ENCODE results near the gene PCDHA11. TPM values are rescaled to one million over a fixed set of nuclear protein-coding genes. Genes with fewer than 3 reads are reported as not detected.
"Not testable (repeated sequence)": the region's sequence is repeated elsewhere in the genome, so short reads cannot be mapped to it uniquely, and the experiment has no call there.

The PCDHA11 gene, protein sequence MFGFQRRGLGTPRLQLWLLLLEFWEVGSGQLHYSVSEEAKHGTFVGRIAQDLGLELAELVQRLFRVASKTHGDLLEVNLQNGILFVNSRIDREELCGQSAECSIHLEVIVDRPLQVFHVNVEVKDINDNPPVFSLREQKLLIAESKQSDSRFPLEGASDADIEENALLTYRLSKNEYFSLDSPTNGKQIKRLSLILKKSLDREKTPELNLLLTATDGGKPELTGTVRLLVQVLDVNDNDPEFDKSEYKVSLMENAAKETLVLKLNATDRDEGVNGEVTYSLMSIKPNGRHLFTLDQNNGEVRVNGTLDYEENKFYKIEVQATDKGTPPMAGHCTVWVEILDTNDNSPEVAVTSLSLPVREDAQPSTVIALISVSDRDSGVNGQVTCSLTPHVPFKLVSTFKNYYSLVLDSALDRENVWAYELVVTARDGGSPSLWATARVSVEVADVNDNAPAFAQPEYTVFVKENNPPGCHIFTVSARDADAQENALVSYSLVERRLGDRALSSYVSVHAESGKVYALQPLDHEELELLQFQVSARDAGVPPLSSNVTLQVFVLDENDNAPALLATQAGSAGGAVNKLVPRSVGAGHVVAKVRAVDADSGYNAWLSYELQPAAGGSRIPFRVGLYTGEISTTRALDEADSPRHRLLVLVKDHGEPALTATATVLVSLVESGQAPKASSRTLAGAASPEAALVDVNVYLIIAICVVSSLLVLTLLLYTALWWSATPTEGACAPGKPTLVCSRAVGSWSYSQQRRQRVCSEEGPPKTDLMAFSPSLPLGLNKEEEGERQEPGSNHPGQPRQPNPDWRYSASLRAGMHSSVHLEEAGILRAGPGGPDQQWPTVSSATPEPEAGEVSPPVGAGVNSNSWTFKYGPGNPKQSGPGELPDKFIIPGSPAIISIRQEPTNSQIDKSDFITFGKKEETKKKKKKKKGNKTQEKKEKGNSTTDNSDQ
- total RNA-seq = 1 to 10 TPM in 5 of 8 experiments, under 1 TPM in 2, not detected in 1; 0.31 to 6.3 (median 5.2) TPM

DNA sequence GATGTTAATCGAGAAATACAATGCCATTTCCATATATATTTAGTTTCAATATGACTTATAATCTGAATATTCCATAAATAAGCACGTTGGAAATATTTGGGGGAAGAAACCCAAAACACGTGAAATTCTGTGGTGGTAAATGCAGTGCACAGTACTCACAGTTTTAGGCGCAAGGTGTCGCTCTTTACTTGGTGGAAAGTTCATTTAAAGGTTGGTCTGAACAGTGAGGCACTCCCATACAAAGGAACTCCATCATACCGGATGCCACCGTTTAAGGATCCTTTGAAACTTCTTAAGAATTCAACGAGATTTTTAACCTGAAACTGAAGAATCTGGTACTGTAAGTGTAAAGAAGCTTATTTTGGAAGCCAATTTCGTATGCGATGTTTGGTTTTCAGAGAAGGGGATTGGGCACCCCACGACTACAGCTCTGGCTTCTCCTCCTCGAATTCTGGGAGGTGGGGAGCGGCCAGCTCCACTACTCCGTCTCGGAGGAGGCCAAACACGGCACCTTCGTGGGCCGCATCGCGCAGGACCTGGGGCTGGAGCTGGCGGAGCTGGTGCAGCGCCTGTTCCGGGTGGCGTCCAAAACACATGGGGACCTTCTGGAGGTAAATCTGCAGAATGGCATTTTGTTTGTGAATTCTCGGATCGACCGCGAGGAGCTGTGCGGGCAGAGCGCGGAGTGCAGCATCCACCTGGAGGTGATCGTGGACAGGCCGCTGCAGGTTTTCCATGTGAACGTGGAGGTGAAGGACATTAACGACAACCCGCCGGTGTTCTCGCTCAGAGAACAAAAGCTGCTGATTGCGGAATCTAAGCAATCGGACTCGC, at the start of gene PCDHA11:
TSS of gene PCDHA11 (plus strand) at position 237 of the 834 bp plus-strand sequence. CDS start at position 384, 147 bp downstream.
- 0 to 97% (median 48%) methylated on average over 2 to 20 of the region's 41 CpGs for WGBS, 10 experiments
- Histone ChIP-seq H3K4me1 (replicated peaks in 1 of 2) (no peaks in the 10 kb centered on the region), H3K4me3 (peak within 1 kb of the TSS in 4 of 5 donors; percentile 5 to 52 (median 24)), H3K27ac (peak within 1 kb of the TSS in 1 of 2 donors; percentile 85)
- ATAC-seq (replicated peaks in 6 of 8) = peak in 4 of 8 experiments; percentile 59 to 99 (median 71)
- in situ Hi-C loops (cut with MboI; ENCODE audit: low pct_unique_long_range_greater_than_20kb in 2 of 9, low sequenced_read_pairs in 9 of 9, unreplicated experiment in 9 of 9) = loop anchor here in 1 of 9 experiments (25.0 kb wide), 1 partner anchor 168 kb away; no protein-coding TSS in a partner anchor

DNA sequence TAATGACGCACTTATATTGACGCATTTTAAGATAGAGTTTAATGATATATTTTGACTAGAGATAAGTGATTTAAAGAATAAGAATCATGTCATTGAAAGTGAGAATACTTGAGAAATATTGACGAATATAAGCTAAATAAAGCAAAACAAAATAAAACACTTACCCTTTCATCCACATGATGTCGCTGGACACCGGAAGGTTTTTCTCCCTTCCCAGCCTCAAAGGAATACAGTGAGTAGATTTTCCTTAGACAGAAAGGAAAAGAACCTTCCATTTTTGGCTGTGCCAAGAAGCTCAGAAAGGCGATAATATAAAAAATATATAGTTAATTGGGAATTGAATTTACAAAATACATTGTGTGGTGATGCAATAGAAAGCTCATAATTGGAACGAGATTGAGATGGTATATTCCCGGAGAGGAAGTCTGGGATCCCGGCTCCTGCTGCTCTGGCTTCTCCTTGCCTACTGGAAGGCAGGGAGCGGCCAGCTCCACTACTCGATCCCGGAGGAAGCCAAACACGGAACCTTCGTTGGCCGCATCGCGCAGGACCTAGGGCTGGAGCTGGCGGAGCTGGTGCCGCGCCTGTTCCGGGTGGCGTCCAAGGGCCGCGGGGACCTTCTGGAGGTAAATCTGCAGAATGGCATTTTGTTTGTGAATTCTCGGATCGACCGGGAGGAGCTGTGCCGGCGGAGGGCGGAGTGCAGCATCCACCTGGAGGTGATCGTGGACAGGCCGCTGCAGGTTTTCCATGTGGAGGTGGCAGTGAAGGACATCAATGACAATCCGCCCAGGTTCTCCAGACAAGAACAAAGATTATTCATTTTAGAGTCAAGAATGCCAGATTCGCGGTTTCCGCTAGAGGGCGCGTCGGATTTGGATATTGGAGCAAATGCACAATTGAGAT, 47.1 kb upstream of the PCDHA11 start, which contains the start of gene PCDHA5:
TSS of gene PCDHA5 (plus strand) at position 239 of the 906 bp plus-strand sequence.
- WGBS, 10 experiments = 9 to 95% (median 74%) methylated on average over 10 to 28 of the region's 39 CpGs
- H3K27ac ChIP-seq = no peak within 1 kb of the TSS
- H3K4me1 ChIP-seq (replicated peaks in 1 of 2) = no peaks in the 10 kb centered on the region
- in situ Hi-C loops (cut with MboI; ENCODE audit: low pct_unique_long_range_greater_than_20kb in 2 of 9, low sequenced_read_pairs in 9 of 9, unreplicated experiment in 9 of 9) = loop anchor here in 1 of 9 experiments (25.0 kb wide), 2 partner anchors 216 to 741 kb away; no protein-coding TSS in a partner anchor
- peak in 1 of 8 experiments; percentile 59 for ATAC-seq (replicated peaks in 6 of 8)
- H3K4me3 ChIP-seq = peak within 1 kb of the TSS in 1 of 5 donors; percentile 43

DNA sequence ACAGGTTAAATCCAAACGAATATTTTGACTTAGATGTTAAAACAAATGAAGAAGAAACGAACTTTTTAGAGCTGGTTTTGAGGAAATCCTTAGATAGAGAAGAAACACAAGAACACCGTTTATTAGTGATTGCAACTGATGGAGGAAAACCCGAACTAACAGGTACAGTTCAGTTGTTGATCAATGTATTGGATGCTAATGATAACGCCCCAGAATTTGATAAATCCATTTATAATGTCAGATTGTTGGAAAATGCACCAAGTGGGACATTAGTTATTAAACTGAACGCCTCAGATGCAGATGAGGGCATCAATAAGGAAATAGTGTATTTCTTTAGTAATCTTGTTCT, 46.5 kb upstream of the PCDHA11 start:
- H3K4me3 ChIP-seq = peak overlapping the region in 1 of 5 donors; percentile 43
- WGBS, 10 experiments = 7 to 100% (median 75%) methylated on average over 1 to 6 of the region's 6 CpGs
- no peak for ATAC-seq (replicated peaks in 6 of 8)
- in situ Hi-C loops (cut with MboI; ENCODE audit: low pct_unique_long_range_greater_than_20kb in 2 of 9, low sequenced_read_pairs in 9 of 9, unreplicated experiment in 9 of 9) = loop anchor here in 1 of 9 experiments (25.0 kb wide), 2 partner anchors 215 to 740 kb away; no protein-coding TSS in a partner anchor
- no peaks in the 10 kb centered on the region for H3K4me1 ChIP-seq (replicated peaks in 1 of 2)
- H3K27ac ChIP-seq = no peak overlapping the region

DNA sequence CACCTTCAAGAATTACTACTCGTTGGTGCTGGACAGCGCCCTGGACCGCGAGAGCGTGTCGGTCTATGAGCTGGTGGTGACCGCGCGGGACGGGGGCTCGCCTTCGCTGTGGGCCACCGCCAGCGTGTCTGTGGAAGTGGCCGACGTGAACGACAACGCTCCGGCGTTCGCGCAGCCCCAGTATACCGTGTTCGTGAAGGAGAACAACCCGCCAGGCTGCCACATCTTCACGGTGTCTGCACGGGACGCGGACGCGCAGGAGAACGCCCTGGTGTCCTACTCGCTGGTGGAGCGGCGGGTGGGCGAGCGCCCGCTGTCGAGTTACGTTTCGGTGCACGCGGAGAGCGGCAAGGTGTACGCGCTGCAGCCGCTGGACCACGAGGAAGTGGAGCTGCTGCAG, 45.8 kb upstream of the PCDHA11 start:
- not testable (repeated sequence) for ATAC-seq (replicated peaks in 6 of 8); H3K27ac ChIP-seq; H3K4me3 ChIP-seq; H3K4me1 ChIP-seq (replicated peaks in 1 of 2)
- WGBS, 10 experiments = 53 to 100% (median 96%) methylated on average over 1 to 23 of the region's 48 CpGs; no CpG with 5 or more reads in 3 of the 10 experiments
- in situ Hi-C loops (cut with MboI; ENCODE audit: low pct_unique_long_range_greater_than_20kb in 2 of 9, low sequenced_read_pairs in 9 of 9, unreplicated experiment in 9 of 9) = loop anchor here in 1 of 9 experiments (25.0 kb wide), 2 partner anchors 214 to 739 kb away; no protein-coding TSS in a partner anchor

DNA sequence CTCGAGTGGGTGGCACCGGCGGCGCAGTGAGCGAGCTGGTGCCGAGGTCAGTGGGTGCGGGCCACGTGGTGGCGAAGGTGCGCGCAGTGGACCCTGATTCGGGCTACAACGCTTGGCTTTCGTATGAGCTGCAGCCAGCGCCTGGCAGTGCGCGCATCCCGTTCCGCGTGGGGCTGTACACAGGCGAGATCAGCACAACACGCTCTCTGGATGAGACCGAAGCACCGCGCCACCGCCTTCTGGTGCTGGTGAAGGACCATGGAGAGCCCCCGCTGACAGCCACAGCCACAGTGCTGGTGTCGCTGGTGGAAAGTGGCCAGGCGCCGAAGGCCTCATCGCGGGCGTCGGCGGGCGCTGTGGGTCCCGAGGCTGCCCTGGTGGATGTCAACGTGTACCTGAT, 45.3 kb upstream of the PCDHA11 start:
- in situ Hi-C loops (cut with MboI; ENCODE audit: low pct_unique_long_range_greater_than_20kb in 2 of 9, low sequenced_read_pairs in 9 of 9, unreplicated experiment in 9 of 9) = loop anchor here in 1 of 9 experiments (25.0 kb wide), 2 partner anchors 214 to 739 kb away; no protein-coding TSS in a partner anchor
- no peak overlapping the region for H3K27ac ChIP-seq
- 80 to 100% (median 91%) methylated on average over 2 to 12 of the region's 38 CpGs; no CpG with 5 or more reads in 6 of the 10 experiments for WGBS, 10 experiments

DNA sequence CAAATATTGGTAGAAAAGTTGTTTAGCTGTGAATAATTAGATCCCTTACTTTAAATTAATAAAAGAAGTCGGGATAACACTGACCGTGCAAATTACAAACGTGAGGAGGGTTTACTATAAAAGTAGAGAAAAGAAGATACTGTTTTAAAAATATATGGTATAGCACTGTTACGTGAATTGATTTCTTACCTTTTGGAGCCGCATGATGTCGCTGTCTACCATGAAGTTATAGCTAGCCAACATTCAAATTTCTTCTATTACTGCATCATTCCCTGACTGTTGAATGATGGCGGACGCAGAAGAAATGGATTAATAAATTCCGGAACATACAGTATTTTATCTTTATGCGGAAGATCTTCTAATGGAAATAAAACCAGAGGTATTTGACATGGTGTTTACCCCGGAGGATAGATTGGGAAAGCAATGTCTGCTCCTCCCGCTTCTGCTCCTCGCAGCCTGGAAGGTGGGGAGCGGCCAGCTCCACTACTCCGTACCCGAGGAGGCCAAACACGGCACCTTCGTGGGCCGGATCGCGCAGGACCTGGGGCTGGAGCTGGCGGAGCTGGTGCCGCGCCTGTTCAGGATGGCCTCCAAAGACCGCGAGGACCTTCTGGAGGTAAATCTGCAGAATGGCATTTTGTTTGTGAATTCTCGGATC, 40.9 kb upstream of the PCDHA11 start, which contains the start of gene PCDHA6:
TSS of gene PCDHA6 (plus strand) at position 257 of the 658 bp plus-strand sequence. CDS start at position 389, 132 bp downstream.
- peak in 2 of 8 experiments; percentile 47 to 76 for ATAC-seq (replicated peaks in 6 of 8)
- 0 to 96% (median 78%) methylated on average over 6 to 25 of the region's 27 CpGs; no CpG with 5 or more reads in 1 of the 10 experiments for WGBS, 10 experiments
- in situ Hi-C loops (cut with MboI; ENCODE audit: low pct_unique_long_range_greater_than_20kb in 2 of 9, low sequenced_read_pairs in 9 of 9, unreplicated experiment in 9 of 9) = no loop called here
- H3K27ac ChIP-seq = no peak within 1 kb of the TSS
- H3K4me3 ChIP-seq = peak within 1 kb of the TSS in 1 of 5 donors; percentile 1
- H3K4me1 ChIP-seq (replicated peaks in 1 of 2) = no peaks in the 10 kb centered on the region

More for the DNA sequence above, 45.3 kb upstream of the PCDHA11 start:
- H3K4me1 ChIP-seq (replicated peaks in 1 of 2) = no peaks in the 10 kb centered on the region
- H3K4me3 ChIP-seq = no peak overlapping the region
- ATAC-seq (replicated peaks in 6 of 8) = no peak

DNA sequence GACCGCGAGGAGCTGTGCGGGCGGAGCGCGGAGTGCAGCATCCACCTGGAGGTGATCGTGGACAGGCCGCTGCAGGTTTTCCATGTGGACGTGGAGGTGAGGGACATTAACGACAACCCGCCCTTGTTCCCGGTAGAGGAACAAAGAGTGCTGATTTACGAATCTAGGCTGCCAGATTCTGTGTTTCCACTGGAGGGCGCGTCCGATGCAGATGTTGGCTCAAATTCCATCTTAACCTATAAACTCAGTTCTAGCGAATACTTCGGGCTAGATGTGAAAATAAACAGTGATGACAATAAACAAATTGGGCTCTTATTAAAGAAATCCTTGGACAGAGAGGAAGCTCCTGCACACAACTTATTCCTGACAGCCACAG, 40.4 kb upstream of the PCDHA11 start:
- in situ Hi-C loops (cut with MboI; ENCODE audit: low pct_unique_long_range_greater_than_20kb in 2 of 9, low sequenced_read_pairs in 9 of 9, unreplicated experiment in 9 of 9) = no loop called here
- WGBS, 10 experiments = 0 to 96% (median 93%) methylated on average over 1 to 5 of the region's 18 CpGs; no CpG with 5 or more reads in 6 of the 10 experiments
- peak in 1 of 8 experiments; percentile 24 for ATAC-seq (replicated peaks in 6 of 8)
- Histone ChIP-seq H3K27ac (no peak overlapping the region), H3K4me1 (replicated peaks in 1 of 2) (no peaks in the 10 kb centered on the region), H3K4me3 (peak overlapping the region in 1 of 5 donors; percentile 1)

DNA sequence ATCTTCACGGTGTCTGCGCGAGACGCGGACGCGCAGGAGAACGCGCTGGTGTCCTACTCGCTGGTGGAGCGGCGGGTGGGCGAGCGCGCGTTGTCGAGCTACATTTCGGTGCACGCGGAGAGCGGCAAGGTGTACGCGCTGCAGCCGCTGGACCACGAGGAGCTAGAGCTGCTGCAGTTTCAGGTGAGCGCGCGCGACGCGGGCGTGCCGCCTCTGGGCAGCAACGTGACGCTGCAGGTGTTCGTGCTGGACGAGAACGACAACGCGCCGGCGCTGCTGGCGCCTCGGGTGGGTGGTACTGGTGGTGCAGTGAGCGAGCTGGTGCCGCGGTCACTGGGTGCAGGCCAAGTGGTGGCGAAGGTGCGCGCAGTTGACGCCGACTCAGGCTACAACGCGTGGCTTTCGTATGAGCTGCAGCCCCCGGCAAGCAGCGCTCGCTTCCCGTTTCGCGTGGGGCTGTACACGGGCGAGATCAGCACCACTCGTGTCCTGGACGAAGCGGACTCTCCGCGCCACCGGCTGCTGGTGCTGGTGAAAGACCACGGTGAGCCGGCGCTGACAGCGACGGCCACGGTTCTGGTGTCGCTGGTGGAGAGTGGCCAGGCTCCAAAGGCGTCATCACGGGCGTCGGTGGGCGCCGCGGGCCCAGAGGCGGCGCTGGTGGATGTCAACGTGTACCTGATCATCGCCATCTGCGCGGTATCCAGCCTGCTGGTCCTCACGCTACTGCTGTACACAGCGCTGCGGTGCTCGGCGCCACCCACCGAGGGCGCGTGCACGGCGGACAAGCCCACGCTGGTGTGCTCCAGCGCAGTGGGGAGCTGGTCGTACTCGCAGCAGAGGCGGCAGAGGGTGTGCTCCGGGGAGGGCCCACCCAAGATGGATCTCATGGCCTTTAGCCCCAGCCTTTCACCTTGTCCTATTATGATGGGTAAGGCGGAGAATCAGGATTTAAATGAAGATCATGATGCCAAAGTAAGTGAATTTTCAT, 39.0 kb upstream of the PCDHA11 start:
- in situ Hi-C loops (cut with MboI; ENCODE audit: low pct_unique_long_range_greater_than_20kb in 2 of 9, low sequenced_read_pairs in 9 of 9, unreplicated experiment in 9 of 9) = not testable (repeated sequence)

DNA sequence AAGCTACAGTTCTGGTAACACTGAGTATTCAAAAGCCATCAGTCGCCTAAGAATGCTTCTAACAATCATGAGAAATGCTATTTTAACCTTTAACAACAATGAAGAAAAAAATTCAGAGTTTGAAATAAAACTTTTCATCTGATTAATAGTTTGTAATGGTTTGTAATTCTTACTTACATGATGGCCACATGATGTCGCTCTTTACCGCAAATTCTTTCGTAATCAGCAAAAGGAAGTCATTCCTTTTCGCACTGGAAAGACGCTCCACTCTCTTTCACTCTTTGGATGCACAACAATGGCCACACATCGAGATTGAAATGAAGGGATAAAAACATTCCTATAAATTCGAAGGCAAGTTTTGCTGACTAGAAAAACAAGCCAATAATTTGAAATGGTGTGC, 34.8 kb upstream of the PCDHA11 start, which contains the start of gene PCDHA7:
TSS of gene PCDHA7 (plus strand) at position 277 of the 400 bp plus-strand sequence. CDS start at position 392, 115 bp downstream.
- no peak for ATAC-seq (replicated peaks in 6 of 8)
- 8 to 100% (median 70%) methylated on average over 1 to 8 of the region's 8 CpGs for WGBS, 10 experiments
- no peaks in the 10 kb centered on the region for H3K4me1 ChIP-seq (replicated peaks in 1 of 2)
- in situ Hi-C loops (cut with MboI; ENCODE audit: low pct_unique_long_range_greater_than_20kb in 2 of 9, low sequenced_read_pairs in 9 of 9, unreplicated experiment in 9 of 9) = no loop called here
- H3K27ac ChIP-seq = no peak within 1 kb of the TSS
- no peak within 1 kb of the TSS for H3K4me3 ChIP-seq

More for the DNA sequence above, 39.0 kb upstream of the PCDHA11 start:
- not testable (repeated sequence) for H3K27ac ChIP-seq; H3K4me3 ChIP-seq; ATAC-seq (replicated peaks in 6 of 8); H3K4me1 ChIP-seq (replicated peaks in 1 of 2)
- 30 to 99% (median 77%) methylated on average over 1 to 55 of the region's 106 CpGs; no CpG with 5 or more reads in 1 of the 10 experiments for WGBS, 10 experiments

Data from motor neuron (in vitro differentiated cells).